Parathyroid adenoma (tissue), 2 donors: Measurements from ENCODE around the gene USP37.

Experiments used
- H2AFZ ChIP-seq: fragments of 300-600 bp; sonication (generic); one replicate; pipeline ENCODE4 v1.7.0; 2017; ENCODE audit warnings: antibody characterized with exemption, mild to moderate bottlenecking
- H3K27ac ChIP-seq: fragments of 300-600 bp; sonication (generic); one replicate; pipeline ENCODE4 v1.7.0; 2017
- H3K27me3 ChIP-seq: fragments of 300-600 bp; sonication (generic); one replicate; pipeline ENCODE4 v1.7.0; 2017; ENCODE audit warnings: low read length; ENCODE audit not compliant: control insufficient read depth, insufficient read depth
- H3K36me3 ChIP-seq: fragments of 300-600 bp; sonication (generic); one replicate; pipeline ENCODE4 v1.7.0; 2017; ENCODE audit warnings: low read length; ENCODE audit not compliant: control insufficient read depth, insufficient read depth
- H3K4me1 ChIP-seq: fragments of 300-600 bp; sonication (generic); one replicate; pipeline ENCODE4 v1.7.0; 2017; ENCODE audit warnings: control low read depth
- H3K4me2 ChIP-seq: fragments of 300-600 bp; sonication (generic); one replicate; pipeline ENCODE4 v1.7.0; 2017; ENCODE audit warnings: low read length
- H3K4me3 ChIP-seq: fragments of 300-600 bp; sonication (generic); one replicate; pipeline ENCODE4 v1.7.0; 2017; ENCODE audit warnings: low read depth, low read length
- H3K79me2 ChIP-seq: fragments of 300-600 bp; sonication (generic); one replicate; pipeline ENCODE4 v1.7.0; 2017; ENCODE audit warnings: control low read depth
- H3K9ac ChIP-seq: fragments of 300-600 bp; sonication (generic); one replicate; pipeline ENCODE4 v1.7.0; 2017; ENCODE audit warnings: mild to moderate bottlenecking
- H3K9me3 ChIP-seq: fragments of 300-600 bp; sonication (generic); one replicate; pipeline ENCODE4 v1.7.0; 2017; ENCODE audit warnings: low read length; ENCODE audit not compliant: control insufficient read depth
- TF ChIP-seq, protein P1 (sequence below): fragments of 300-600 bp; sonication (generic); IDR thresholded peaks from one replicate; pipeline ENCODE4 v1.7.0; 2017; ENCODE audit warnings: antibody characterized with exemption, mild to moderate bottlenecking
- donor health status: primary hyperparathyroidism.

The USP37 gene

DNA sequence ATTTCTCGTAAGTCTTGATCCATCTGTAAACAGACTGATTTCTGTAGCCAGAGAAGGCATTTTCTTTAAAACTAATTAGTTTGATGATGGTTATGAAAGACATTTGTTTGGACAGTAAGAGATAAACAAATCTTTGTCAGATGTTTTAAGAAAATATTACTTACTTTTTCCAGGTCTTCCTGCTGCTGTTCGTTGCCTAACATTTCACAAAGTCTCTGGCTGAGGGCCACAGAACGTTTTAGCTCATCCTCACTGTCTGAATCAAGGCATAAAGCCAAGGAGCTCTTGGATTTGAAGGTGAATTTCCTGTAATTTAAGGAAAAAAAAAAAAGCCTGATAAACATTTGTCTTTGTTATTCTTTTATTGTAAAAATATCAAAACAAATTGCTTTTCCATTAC is 91.5 kb downstream of the USP37 start:
- Histone ChIP-seq H3K27ac (no peak overlapping the region), H3K9me3 (no peaks in the 10 kb centered on the region), H3K79me2 (no peaks in the 10 kb centered on the region), H3K4me2 (no peak overlapping the region), H3K36me3 (no peaks in the 10 kb centered on the region), H3K9ac (no peak overlapping the region), H3K27me3 (no peaks in the 10 kb centered on the region), H3K4me3 (no peak overlapping the region), H2AFZ (no peak overlapping the region), H3K4me1 (no peaks in the 10 kb centered on the region)
- TF ChIP-seq, protein P1, sequence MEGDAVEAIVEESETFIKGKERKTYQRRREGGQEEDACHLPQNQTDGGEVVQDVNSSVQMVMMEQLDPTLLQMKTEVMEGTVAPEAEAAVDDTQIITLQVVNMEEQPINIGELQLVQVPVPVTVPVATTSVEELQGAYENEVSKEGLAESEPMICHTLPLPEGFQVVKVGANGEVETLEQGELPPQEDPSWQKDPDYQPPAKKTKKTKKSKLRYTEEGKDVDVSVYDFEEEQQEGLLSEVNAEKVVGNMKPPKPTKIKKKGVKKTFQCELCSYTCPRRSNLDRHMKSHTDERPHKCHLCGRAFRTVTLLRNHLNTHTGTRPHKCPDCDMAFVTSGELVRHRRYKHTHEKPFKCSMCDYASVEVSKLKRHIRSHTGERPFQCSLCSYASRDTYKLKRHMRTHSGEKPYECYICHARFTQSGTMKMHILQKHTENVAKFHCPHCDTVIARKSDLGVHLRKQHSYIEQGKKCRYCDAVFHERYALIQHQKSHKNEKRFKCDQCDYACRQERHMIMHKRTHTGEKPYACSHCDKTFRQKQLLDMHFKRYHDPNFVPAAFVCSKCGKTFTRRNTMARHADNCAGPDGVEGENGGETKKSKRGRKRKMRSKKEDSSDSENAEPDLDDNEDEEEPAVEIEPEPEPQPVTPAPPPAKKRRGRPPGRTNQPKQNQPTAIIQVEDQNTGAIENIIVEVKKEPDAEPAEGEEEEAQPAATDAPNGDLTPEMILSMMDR, result no peak

DNA sequence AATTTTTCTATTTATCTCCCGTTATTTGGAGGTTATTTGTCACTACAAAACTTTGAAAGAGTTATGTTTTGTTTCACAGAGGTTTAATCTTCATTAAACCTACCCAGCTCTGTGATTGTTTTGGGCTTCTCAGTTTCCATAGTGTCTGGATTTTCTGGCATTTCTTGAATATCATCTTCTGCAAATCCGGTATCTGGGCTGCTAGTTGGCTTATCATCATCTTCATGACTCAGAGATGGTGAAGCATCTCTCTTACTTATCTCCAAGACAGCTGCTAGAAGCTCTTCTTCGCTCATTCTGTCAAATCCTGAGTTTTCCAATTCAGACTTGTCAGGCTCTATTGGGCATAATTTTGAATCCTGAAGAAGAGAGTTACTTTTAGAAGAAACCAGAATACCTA is 93.6 kb downstream of the USP37 start:
- Histone ChIP-seq H2AFZ (no peak overlapping the region), H3K4me2 (no peak overlapping the region), H3K27me3 (no peaks in the 10 kb centered on the region), H3K9me3 (no peaks in the 10 kb centered on the region), H3K4me1 (no peaks in the 10 kb centered on the region), H3K27ac (no peak overlapping the region), H3K36me3 (no peaks in the 10 kb centered on the region), H3K4me3 (no peak overlapping the region), H3K79me2 (no peaks in the 10 kb centered on the region), H3K9ac (no peak overlapping the region)
- TF ChIP-seq, protein P1, result no peak

DNA sequence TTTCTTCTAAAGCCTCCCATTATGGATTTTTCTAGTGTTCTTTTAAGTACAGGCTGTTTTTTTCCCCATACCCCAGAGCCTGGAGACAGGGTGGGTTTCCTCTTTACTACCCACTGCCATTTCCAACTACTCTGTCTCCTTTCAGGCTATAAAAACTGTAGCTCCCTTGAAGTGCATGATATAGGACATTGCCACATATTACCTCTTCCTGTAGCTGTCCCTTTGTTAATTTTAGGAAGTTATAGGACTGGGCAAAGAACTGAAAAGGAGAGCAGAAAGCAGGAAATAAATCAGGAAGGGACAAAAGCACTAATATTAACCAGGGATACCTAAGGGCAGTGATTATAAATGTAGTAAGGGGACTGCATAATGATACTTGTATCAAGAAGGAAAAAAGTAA is 95.2 kb downstream of the USP37 start:
- TF ChIP-seq, protein P1, result no peak
- Histone ChIP-seq H2AFZ (no peak overlapping the region), H3K9ac (no peak overlapping the region), H3K36me3 (no peaks in the 10 kb centered on the region), H3K9me3 (no peaks in the 10 kb centered on the region), H3K4me2 (no peak overlapping the region), H3K4me1 (no peaks in the 10 kb centered on the region), H3K79me2 (no peaks in the 10 kb centered on the region), H3K4me3 (no peak overlapping the region), H3K27ac (no peak overlapping the region), H3K27me3 (no peaks in the 10 kb centered on the region)

DNA sequence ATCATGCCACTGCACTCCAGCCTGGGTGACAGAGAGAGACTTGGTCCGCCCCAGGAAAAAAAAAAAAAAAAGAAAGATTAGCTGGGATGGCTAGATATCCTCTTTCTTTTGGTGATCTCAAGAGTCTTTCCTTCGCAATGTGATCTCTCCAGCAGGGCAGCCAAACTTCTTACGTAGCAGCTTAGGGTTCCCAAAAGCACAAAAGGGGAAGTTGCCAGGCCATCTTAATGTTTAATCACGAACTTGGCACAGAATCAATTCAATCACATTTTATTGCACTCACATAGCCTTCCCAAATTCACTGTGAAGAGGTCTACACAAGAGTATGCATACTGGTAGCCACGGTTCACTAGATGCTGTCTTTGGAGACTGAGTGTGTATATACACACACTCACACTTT is 96.2 kb downstream of the USP37 start:
- Histone ChIP-seq H3K4me1 (no peaks in the 10 kb centered on the region), H3K9ac (no peak overlapping the region), H3K27me3 (no peaks in the 10 kb centered on the region), H3K79me2 (no peaks in the 10 kb centered on the region), H2AFZ (no peak overlapping the region), H3K27ac (no peak overlapping the region), H3K4me3 (no peak overlapping the region), H3K4me2 (no peak overlapping the region), H3K9me3 (no peaks in the 10 kb centered on the region), H3K36me3 (no peaks in the 10 kb centered on the region)
- TF ChIP-seq, protein P1, result no peak

DNA sequence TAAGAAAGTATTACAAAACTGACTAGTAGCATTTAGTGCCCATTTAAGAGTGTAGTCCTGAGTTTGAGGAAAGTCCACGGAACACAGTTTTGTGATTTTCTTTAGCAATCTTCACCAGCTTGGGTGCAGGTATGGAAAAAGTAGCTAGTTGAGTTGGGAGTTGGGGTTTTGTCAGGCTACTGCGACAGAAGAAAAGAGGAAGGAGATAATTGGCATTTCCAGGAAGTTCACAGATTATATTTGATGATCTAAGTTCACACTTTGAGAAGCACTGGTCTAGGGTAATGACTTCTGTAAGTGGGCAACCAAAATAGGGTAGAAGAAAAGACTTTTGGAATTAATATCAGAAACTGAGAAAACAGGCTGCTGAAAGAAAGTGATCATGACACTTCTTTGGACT is 97.1 kb downstream of the USP37 start:
- H3K27me3 ChIP-seq, result no peaks in the 10 kb centered on the region
- H3K4me2 ChIP-seq, result no peak overlapping the region
- no peaks in the 10 kb centered on the region for H3K9me3 ChIP-seq
- no peak overlapping the region for H3K4me3 ChIP-seq
- H3K36me3 ChIP-seq, result no peaks in the 10 kb centered on the region
- no peak overlapping the region for H3K27ac ChIP-seq
- no peak overlapping the region for H2AFZ ChIP-seq
- TF ChIP-seq, protein P1, result no peak
- no peak overlapping the region for H3K9ac ChIP-seq
- H3K79me2 ChIP-seq, result no peaks in the 10 kb centered on the region
- no peaks in the 10 kb centered on the region for H3K4me1 ChIP-seq
